ENCODE results near the gene TMIGD3.
A peak's percentile ranks its signal among the peaks of the same experiment; 100 is the strongest.

Gene TMIGD3

DNA sequence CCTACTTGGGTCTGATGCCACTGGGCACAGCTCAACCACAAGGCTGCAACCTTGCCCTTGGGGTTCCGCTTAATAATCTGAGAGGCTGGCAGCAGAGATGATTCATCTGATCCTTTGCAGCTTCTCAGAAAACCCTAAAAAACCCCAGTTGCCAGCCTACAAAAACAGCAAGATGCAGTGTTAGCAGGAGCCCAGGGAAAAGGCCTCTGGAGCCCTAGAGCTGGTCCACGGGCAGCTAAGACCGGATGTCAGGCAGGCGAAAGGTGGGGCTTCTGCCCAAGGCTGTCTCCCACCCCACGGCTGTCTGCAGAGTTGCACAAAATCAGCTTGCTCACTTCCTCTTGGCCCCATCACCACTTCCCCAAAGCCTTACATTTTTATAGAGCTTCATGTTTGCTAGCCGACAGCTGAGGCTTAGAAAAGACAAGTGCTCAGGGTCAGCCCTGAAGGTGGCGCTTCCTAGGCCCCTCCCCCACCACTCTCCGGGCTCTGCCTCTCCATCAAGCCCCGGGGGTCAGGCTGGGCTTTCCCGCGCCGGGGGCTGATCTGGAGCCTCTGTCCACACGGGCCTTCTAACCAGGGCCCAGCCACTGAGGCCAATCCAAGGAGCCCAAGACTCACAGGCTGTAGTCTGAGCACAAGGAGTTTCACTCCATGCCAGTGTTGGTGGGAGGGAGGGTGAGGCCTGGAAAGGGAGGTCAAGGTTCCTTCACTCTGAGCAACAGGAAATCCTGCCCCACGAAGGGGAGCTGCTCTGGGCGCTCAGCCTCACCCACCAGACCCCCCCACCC is 4.2 kb upstream of the TMIGD3 start:
- DNase-seq (ENCODE audit: low read depth in 2 of 2), result peak in 1 of 2 donors; percentile 23

DNA sequence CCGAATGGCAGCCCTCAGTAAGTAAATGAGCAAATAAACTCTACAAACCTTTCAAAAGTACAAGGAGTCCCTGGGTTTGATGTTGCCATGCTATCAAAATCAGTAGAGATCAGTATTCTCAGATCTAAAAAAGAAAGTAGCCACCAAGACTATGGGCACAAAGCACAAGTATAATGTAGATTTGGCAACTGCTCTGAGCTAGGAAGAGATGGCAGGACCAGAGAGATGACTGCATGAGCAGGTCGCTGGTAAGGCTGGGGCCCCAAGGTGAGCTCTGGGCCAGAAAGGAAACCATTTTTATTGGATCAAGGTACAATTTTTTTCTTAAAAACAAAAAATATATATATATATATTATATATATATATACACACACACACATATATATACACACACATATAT is 3.1 kb upstream of the TMIGD3 start:
- no peak for DNase-seq (ENCODE audit: low read depth in 2 of 2)

DNA sequence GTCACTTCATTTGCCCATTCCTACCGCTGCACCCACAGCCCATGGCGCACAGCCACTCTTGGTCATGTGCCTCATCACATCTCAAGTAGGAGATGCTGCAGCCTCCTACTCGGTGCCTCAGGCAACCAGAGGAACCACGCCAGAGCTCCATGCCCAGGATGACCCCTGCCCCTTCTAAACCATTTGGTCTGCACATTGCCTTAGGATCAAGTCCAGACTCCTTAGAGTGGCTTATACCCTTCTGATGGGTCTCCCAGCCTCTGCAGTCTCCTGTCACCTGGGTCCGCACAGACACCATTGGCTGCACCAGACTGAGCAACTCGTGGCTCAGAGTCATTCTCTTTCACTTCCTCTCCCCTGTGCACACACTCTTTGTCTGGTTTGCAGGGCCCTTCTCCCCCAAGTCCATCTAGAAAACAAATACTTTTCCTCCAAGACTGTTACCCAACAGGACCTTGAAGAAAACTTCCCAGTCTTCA is 2.2 kb upstream of the TMIGD3 start:
- no peak for DNase-seq (ENCODE audit: low read depth in 2 of 2)

DNA sequence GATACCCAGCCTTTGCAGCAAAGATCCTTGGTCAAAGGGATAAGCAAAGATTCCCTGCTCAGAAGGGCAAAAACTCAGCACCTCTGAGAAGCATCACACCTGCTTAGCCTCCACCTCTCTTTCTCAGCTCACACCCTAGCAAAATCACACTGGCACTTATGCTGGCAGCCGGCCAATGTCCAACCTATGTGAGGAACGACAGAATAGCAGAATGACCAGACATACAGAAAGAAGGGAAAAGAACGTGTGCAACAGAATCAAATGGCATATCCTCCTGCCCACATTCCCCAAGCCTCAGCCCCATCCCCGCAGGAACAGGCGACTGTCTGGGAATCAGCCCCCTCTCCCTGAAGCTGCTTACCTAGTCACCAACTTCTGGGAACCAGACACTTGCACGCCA is 664 bp upstream of the TMIGD3 start:
- no peak for DNase-seq (ENCODE audit: low read depth in 2 of 2)

DNA sequence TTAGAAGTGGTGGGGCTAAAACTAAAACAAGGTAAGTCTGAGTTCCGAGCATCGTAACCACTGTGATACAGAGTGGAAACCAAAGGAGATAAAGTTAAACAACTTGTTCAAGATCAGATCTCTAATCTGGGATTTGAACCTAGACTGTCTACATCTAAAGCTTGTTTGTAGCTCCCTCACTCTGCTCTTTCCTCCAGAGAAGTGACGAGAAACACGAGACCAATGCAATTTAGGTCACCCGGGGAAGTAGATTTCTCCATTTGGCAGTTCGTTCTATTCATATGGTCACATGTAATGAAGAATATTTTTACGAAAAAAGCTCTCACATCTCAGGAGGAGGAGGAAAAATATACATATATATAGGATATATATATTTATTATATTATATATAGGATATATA is 1.8 kb downstream of the TMIGD3 start:
- DNase-seq (ENCODE audit: low read depth in 2 of 2), result no peak

- no peak for DNase-seq (ENCODE audit: low read depth in 2 of 2)
Observed at GRCh38 chr1:111499026-111499785, 4.2 kb downstream of the TMIGD3 start.

DNA sequence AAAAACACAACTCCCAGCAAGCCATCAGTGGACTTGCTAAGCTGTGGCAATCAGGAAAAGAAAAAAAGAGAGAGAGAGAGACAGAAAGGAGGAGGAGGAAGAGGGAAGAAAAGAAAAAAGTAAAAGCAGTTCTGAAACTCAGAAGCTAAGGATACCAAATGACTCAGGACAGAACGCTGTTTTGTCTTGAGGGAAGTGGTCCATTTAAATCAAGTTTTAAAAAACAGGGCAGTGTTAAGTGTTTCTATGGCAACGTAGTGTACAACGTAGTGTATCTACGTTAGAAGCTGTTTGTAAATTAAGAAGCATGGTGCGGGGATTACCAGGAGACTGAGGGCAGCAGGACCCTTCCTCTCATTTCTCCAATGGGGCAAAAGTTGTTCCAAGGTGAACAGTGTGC is 5.8 kb downstream of the TMIGD3 start:
- no peak for DNase-seq (ENCODE audit: low read depth in 2 of 2)

- no peak for DNase-seq (ENCODE audit: low read depth in 2 of 2)
Observed at GRCh38 chr1:111496398-111496797, 7.0 kb downstream of the TMIGD3 start.

GRCh38 chr1:111491070-111491469 is 12.4 kb downstream of the TMIGD3 start:
- DNase-seq (ENCODE audit: low read depth in 2 of 2), result no peak

DNA sequence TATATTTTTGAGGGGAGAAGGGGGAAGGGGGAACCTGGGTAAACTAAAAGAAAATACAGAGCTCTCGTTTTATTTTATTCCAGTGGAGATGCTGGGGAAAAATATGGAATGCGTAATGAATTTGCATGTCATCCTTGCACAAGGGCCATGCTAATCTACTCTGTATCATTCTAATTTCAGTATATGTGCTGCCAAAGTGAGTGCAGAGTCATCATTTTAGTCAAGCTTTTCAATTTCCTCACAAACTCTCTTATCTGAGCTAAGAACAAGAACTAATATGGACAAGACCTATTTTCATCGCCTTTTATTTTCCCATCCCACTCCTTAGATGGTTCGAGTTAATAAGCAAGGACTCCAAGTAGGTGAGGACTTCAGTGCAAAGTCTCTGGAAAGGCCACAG is 13.2 kb downstream of the TMIGD3 start:
- DNase-seq (ENCODE audit: low read depth in 2 of 2), result no peak

DNA sequence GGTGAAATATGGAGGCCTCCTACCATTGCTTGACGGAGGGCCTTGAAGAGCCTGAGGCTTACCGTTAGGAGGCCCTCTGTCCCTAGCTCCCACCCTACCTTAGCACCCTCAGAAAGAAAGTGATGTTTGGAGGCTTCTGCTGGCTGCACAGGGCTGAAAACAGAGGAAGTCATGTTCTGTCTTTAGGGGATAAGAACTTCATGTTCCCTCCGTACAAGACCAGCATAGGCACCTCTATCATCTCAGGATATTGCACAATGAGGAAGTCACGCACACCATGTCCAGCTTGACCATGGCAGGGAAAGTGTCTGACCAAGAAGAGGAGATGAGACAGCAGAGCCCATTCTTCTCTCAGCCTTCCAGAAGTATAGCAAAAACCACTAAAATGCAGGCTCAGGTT is 13.8 kb downstream of the TMIGD3 start:
- no peak for DNase-seq (ENCODE audit: low read depth in 2 of 2)

- no peak for DNase-seq (ENCODE audit: low read depth in 2 of 2)
Observed at GRCh38 chr1:111488669-111489068, 14.8 kb downstream of the TMIGD3 start.

- no peak for DNase-seq (ENCODE audit: low read depth in 2 of 2)
Observed at GRCh38 chr1:111487133-111487532, 16.3 kb downstream of the TMIGD3 start.

DNA sequence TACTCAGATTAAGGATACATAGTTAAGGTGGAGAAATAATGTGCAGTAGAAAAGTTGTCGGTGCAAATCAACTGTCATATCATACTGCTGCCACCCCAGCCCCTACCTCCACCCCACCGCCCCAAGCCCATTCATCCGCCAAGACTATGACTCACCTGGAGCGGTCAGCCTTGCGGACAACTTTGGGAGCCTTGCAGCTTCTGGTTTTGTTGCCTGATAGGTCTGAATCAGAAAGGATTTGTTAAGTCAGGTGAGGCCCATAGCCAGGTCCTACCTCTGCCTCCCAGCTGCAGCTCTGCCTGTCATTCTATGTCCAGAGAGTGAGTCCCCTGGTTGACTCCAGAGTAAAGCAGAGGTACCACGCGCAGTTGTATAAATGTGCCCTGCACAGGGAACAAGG is 17.0 kb downstream of the TMIGD3 start:
- no peak for DNase-seq (ENCODE audit: low read depth in 2 of 2)

DNA sequence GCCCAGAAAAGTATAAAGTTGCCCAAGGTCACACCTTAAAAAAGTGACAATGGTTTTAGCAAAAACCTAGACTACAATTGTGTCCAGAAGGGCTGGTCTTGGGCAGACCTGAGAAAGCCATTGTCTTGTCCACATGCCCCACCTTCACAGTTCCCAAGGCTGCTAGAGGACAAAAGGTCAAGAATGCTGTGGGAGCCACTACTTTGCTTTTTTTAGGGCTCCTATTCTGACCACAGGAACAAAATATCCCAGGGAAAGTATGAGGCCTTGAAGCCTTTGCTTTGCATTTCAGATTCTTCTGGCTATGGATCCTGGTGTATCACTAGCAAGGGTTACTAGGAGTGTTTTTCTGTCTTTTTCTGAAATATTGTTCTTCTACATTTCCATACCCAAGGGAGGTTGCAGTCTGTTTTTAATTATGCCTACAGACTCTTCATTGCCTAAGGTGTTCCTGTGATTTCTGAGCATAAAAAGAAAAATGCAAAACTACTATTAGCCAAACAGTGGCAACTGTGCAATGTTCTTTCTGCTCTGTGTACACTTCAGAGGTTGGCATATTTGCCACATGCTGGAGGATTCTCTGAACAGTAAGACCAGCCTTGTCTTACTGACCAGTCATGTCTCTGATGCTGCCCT is 18.9 kb downstream of the TMIGD3 start:
- DNase-seq (ENCODE audit: low read depth in 2 of 2), result no peak

GRCh38 chr1:111483876-111484275 is 19.6 kb downstream of the TMIGD3 start:
- DNase-seq (ENCODE audit: low read depth in 2 of 2), result no peak

- DNase-seq (ENCODE audit: low read depth in 2 of 2), result no peak
Observed at GRCh38 chr1:111483166-111483565, 20.3 kb downstream of the TMIGD3 start.

DNA sequence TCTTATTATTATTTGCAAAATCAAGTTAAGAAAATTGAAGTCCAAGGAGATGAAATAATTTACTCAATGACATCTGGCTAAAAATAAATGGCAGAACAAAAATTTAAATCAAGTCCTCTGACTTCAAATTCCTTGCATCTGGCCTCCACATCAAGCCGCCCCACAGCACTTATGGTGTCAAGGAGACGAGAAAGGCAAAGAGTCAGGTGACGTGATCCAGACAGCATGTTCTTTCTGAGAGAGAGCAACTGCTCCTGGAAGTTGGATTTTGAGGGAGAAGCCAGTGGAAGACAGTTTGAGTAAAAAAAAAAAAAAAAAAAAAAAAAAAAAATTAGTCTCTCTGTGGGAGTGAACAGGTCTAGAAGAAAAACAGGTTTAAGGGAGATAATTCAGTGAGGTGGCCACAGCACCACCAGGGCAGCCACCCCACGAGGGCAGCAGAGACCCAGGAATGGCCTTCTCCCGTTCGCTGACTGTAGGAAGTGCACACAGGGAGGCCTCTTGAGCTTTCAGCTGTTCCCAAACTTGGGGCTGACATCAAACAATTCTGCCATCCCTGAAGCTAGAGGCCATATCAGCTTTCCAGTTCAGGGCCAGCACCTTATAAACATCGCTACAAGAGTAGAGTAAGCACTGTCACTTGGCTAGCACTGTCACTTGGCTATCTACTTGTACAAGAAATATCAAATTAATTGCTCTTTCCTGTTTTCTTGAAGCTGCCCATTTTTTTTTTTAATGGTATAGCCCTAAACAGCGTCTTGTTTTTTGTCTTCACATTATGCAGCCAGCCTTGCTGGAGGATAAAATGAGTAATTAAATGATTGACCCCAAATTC is 21.8 kb downstream of the TMIGD3 start:
- DNase-seq (ENCODE audit: low read depth in 2 of 2), result peak in 1 of 2 donors; percentile 40

GRCh38 chr1:111480674-111481073 is 22.8 kb downstream of the TMIGD3 start:
- no peak for DNase-seq (ENCODE audit: low read depth in 2 of 2)

- DNase-seq (ENCODE audit: low read depth in 2 of 2), result no peak
Observed at GRCh38 chr1:111476761-111477309, 26.6 kb downstream of the TMIGD3 start.

DNA sequence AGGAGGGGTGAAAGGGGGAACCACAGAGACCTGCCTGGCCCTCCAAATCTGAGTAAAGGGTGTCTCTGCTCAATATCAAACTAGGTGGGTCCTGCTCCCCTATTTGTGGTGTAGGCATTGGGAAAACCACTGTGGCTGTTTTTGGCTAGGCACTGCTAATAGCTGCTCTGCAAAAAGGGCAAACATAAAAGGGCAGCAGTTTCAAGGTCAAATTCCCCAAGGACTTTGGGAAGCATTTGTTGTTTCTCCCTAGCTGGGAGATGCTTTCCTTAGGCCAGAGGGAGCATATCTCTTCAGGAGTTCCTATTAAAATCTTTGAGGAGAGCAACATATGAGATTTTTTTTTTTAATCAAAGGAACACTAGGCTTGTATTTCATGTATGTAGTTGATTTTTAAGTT is 27.2 kb downstream of the TMIGD3 start:
- DNase-seq (ENCODE audit: low read depth in 2 of 2), result no peak
